Measurements from ENCODE around the gene NLN.

NLN gene

GRCh38 chr5:65704621-65705239 lies 17.3 kb upstream of the NLN start:
- H2AFZ ChIP-seq (ENCODE audit: low read length): no peak overlapping the region
- no peak overlapping the region for H3K4me3 ChIP-seq (ENCODE audit: low read length)
- no peak overlapping the region for H3K9ac ChIP-seq (ENCODE audit: low read length)
- H3K27me3 ChIP-seq (replicated peaks; ENCODE audit: insufficient read depth, low read length): no peaks in the 10 kb centered on the region
- H3K36me3 ChIP-seq (replicated peaks; ENCODE audit: insufficient read depth, low read length): no peaks in the 10 kb centered on the region
- no peaks in the 10 kb centered on the region for H3K79me2 ChIP-seq (ENCODE audit: low read length)
- no peak overlapping the region for H3K27ac ChIP-seq (ENCODE audit: low read length)
- no peaks in the 10 kb centered on the region for H3K9me3 ChIP-seq (replicated peaks; ENCODE audit: insufficient read depth, low read length)
- no peak overlapping the region for H3K4me2 ChIP-seq (ENCODE audit: low read depth, low read length)
- no peaks in the 10 kb centered on the region for H4K20me1 ChIP-seq (ENCODE audit: insufficient read depth, low read length)
- TF ChIP-seq EZH2phosphoT487 (IDR thresholded peaks at IDR 0.05; ENCODE audit: low read length): no peak
- no peak for TF ChIP-seq CTCF (IDR thresholded peaks at IDR 0.05; ENCODE audit: low read length)
- no peak for TF ChIP-seq EZH2 (optimal IDR thresholded peaks at IDR 0.05; ENCODE audit: low read depth, low read length)
- no peaks in the 10 kb centered on the region for H3K9me2 ChIP-seq (replicated peaks; ENCODE audit: insufficient read depth, low read length)
- DNase-seq: no peak
- H3K4me1 ChIP-seq (ENCODE audit: low read length): no peaks in the 10 kb centered on the region
- H3F3A ChIP-seq (ENCODE audit: insufficient read depth, low read length): no peaks in the 10 kb centered on the region

GRCh38 chr5:65707663-65708062 lies 14.3 kb upstream of the NLN start:
- DNase-seq: no peak
- H3K4me1 ChIP-seq (ENCODE audit: low read length): no peaks in the 10 kb centered on the region

GRCh38 chr5:65708145-65708544 lies 13.9 kb upstream of the NLN start:
- TF ChIP-seq EZH2phosphoT487 (IDR thresholded peaks at IDR 0.05; ENCODE audit: low read length) (no peak), EZH2 (optimal IDR thresholded peaks at IDR 0.05; ENCODE audit: low read depth, low read length) (no peak), CTCF (IDR thresholded peaks at IDR 0.05; ENCODE audit: low read length) (no peak)
- Histone ChIP-seq H3K9me2 (replicated peaks; ENCODE audit: insufficient read depth, low read length) (no peaks in the 10 kb centered on the region), H3K9ac (ENCODE audit: low read length) (no peak overlapping the region), H3K36me3 (replicated peaks; ENCODE audit: insufficient read depth, low read length) (no peaks in the 10 kb centered on the region), H3K27me3 (replicated peaks; ENCODE audit: insufficient read depth, low read length) (no peaks in the 10 kb centered on the region), H3K4me3 (ENCODE audit: low read length) (no peak overlapping the region), H3K4me1 (ENCODE audit: low read length) (no peaks in the 10 kb centered on the region), H3K4me2 (ENCODE audit: low read depth, low read length) (no peak overlapping the region), H2AFZ (ENCODE audit: low read length) (no peak overlapping the region), H3F3A (ENCODE audit: insufficient read depth, low read length) (no peaks in the 10 kb centered on the region), H3K27ac (ENCODE audit: low read length) (no peak overlapping the region), H4K20me1 (ENCODE audit: insufficient read depth, low read length) (no peaks in the 10 kb centered on the region), H3K79me2 (ENCODE audit: low read length) (no peaks in the 10 kb centered on the region), H3K9me3 (replicated peaks; ENCODE audit: insufficient read depth, low read length) (no peaks in the 10 kb centered on the region)
- no peak for DNase-seq

More at GRCh38 chr5:65707663-65708062, 14.3 kb upstream of the NLN start:
- H3F3A ChIP-seq (ENCODE audit: insufficient read depth, low read length): no peaks in the 10 kb centered on the region
- no peaks in the 10 kb centered on the region for H3K9me3 ChIP-seq (replicated peaks; ENCODE audit: insufficient read depth, low read length)
- TF ChIP-seq CTCF (IDR thresholded peaks at IDR 0.05; ENCODE audit: low read length): no peak
- no peaks in the 10 kb centered on the region for H3K27me3 ChIP-seq (replicated peaks; ENCODE audit: insufficient read depth, low read length)
- H4K20me1 ChIP-seq (ENCODE audit: insufficient read depth, low read length): no peaks in the 10 kb centered on the region
- no peaks in the 10 kb centered on the region for H3K79me2 ChIP-seq (ENCODE audit: low read length)
- H3K36me3 ChIP-seq (replicated peaks; ENCODE audit: insufficient read depth, low read length): no peaks in the 10 kb centered on the region
- H3K27ac ChIP-seq (ENCODE audit: low read length): no peak overlapping the region
- no peak overlapping the region for H3K9ac ChIP-seq (ENCODE audit: low read length)
- no peak overlapping the region for H3K4me3 ChIP-seq (ENCODE audit: low read length)
- H3K4me2 ChIP-seq (ENCODE audit: low read depth, low read length): no peak overlapping the region
- no peak overlapping the region for H2AFZ ChIP-seq (ENCODE audit: low read length)
- no peaks in the 10 kb centered on the region for H3K9me2 ChIP-seq (replicated peaks; ENCODE audit: insufficient read depth, low read length)
